DMS79 treated with DMSO at 0.1 percent for 48 hours (cell line): ENCODE results near the gene ATP8A2.

Experiments used
- DNase-seq: peaks from one replicate; lab custom pipeline; 2025; lab: John Stamatoyannopoulos, UW

Gene ATP8A2

DNA sequence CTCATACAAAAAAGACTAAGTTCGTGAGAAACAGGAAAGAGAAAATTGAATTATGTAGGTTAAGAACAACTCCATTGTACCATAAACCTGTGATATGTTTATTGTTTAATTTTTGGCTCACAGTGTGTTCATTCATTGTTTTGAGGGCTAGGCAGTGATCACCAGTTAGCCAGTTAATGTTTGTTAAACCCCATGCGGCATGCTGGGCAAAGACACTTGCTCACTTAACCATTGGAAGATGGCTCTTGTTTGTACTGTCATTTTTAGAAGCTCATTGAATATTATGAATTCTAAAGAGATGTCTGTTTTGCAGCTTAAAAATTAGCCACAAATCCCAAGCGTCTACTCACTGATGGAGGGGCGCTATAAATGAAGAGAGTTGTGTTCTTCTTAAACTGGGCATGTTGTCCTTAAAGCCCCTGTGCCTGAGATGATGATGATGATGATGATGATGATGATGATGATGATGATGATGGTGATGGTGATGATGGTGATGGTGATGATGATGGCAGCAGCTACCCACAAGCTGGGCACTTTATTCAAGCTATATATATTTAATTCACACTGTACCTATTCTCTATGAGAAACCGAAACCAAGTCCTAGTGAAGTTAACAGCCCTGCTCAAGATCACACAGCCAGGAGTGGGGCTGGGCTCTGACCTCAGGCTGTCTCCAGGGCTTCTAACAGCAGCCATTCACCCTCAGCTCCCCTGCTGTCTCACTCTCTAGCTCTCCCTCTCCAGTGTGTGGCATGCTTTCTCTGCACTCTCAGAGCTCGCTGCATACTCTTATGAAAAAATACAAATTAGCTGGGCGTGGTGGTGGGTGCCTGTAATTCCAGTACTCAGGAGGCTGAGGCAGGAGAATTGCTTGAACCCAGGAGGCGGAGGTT, 510.9 kb downstream of the ATP8A2 start:
- peak; percentile 83 for DNase-seq

- no peak for DNase-seq
Measured at GRCh38 chr13:25885418-25885817, 513.6 kb downstream of the ATP8A2 start.

DNA sequence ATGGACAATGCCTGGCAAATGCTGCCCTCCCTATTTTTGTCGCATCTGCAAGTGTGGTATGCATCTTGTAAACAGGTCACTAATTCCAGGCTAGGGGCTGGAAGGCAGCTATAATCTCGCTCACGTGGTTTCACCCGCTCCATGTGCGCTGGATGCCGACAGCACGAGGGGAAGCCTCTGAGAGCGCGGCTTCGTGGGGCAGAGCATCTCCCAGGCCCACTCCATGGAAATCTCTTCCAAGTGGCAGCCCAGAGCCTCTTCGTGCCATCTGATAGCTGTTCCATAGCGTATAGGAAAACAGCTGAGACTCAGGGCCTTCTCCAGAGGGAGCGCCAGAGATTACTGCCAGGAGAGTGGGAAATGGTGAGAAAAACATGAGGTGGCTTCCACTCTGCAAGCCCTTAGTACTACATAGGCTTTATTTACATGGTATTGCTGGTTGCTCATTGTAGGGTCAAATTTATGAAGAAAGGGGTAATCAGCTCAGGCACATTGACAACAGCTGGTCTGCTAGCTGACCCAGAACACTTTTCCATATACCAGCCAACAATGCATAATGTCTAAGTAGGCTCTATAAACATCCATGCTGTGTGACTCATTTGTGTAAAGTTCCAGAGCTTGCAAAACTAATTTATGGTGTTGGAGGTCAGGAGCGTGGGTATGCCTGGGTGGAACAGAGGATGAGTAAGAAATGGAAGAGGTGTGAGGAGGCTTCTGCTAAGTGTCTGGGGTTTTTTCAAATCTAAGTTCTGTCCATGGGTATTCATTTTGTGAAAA, 514.9 kb downstream of the ATP8A2 start:
- DNase-seq, result no peak

DNA sequence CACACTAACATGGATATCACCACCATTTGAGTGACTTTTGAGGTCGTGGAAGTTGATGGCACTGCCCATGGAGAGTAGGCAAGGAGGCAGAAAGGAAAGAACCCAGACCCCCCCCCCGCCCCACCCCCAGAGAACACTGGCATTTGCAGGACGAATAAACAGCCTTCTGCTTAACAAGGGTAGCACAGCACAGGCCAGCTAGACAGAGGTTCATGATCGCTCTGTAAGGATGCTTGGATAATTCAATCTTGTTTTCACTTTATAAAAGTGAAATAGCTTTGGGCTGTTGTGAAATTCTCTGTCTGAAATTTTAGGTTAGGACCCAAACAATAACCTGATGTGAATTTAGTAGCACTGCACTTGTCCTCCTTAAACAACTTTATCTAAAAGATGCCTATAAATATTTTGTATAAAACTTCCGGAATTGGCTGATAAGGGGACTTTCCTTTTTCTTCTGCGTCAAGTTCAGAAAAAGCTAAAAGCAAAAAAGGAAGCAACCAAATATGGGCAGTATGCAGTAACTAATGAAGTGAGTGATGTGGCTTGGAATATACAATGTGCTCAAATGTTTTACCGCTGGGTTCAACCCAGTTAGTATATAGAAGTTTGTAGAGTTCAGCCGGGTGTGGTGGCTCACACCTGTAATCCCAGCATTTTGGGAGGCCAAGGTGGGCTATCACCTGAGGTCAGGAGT, 516.3 kb downstream of the ATP8A2 start:
- no peak for DNase-seq

DNA sequence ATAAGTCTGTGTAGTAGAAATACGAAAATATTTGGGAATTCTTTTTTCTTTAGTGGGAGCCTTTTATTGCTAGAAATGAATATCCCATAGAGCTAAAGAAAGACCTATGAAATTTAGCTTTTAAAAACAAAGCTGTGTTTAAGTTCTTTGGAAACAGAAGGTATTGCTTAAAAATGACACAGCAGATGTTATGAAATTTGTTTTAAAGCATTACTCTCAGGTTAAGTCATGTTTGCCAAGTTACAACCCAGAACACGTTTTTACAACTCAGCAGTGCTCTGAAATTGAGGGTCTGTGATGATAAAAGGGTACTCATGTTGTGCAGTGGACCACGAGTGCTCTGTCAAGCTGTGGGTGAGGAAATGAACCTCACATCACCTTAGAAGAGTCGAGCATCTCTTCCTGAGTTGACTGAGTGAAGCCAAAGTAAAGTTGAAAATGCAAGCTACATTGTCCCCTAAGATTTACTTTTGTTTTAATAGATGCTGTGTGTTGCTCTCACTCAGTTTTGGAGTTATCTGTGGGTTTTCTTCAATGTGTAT, 519.0 kb downstream of the ATP8A2 start:
- DNase-seq, result peak; percentile 5

- DNase-seq, result no peak
Measured at GRCh38 chr13:25898991-25899390, 527.2 kb downstream of the ATP8A2 start.

DNA sequence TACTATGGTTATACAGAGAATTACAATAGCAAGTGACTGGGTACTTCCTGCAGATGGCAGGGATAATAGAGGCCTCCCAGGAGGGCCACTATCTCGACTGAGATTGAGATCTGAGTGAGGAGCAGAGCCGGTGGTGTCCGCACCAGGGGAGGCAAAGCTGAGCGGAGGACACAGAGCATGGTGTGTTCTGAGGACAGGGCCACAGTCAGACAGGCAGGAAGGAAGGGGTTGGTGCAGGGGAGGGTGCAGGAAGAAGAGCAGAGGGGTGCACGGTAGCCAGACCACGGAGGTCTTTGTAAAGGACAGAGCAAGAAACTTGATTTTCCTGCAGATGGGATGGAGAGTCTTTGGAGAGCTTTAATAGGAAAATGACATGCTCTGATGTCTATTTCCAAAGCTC, 527.7 kb downstream of the ATP8A2 start:
- DNase-seq, result no peak

DNA sequence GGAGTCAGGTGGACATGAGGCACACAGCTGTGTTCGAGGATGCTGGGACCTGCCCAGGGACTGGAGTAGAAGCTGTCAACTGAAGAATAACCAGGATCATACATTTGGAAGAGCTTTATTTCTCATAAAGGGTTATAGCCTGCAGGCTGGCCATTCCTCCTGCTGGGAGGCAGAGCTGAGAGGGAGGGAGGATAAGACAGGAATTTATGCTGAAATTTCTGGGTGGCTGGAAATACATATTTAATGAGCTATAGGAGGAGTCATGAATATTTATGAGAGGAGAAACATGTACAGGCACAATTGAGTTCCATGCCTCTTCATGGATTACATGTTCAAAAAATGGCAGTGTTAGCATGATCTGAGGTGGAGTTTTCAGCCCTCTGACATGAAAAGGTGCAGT, 528.2 kb downstream of the ATP8A2 start:
- DNase-seq, result no peak

- DNase-seq, result no peak
Measured at GRCh38 chr13:25901460-25902376, 529.9 kb downstream of the ATP8A2 start.

GRCh38 chr13:25902455-25902854, 530.7 kb downstream of the ATP8A2 start:
- DNase-seq, result no peak

DNA sequence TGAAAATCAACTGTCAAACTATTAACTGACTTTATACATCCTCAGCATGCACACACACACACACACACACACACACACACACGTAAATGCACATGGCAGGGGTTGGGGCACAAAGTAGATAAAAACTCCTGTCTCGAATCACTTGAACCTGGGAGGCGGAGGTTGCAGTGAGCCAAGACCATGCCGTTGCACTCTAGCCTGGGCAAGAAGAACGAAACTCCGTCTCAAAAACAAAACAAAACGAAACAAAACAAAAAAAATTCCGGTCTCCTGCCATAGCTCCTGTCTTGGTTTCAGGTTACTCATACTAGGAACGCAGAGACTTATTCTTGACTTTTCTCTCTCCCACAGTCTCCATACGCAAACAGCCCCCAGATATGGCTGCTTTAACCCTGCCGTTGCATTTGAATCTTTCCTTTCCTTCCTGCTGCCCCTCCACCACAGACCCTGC, 531.1 kb downstream of the ATP8A2 start:
- no peak for DNase-seq

GRCh38 chr13:25904830-25905229, 533.1 kb downstream of the ATP8A2 start:
- no peak for DNase-seq

- no peak for DNase-seq
Measured at GRCh38 chr13:25905611-25906010, 533.8 kb downstream of the ATP8A2 start.

DNA sequence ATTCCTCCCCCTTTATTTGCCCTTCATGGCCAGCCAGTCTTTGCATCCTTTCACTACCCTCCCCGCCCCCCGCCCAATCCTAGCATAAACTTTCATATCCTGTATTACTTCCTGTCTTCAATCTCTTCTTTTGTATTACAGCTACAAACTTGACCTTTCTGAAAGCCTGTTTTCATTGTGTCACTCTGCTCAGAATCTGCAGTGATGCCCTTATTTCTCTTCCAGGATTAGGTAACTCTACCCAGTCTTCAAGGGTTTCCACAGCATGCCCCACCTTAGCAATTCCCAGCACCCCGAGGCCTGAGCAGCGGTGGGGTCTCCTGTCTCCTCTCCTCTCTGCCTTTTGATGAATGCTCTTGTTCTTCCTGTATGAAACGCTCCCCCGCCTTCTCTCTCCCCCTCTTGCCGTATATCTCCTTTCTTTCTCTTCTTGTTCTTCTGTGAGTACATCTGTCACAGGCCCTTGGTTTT, 534.5 kb downstream of the ATP8A2 start:
- DNase-seq, result no peak

DNA sequence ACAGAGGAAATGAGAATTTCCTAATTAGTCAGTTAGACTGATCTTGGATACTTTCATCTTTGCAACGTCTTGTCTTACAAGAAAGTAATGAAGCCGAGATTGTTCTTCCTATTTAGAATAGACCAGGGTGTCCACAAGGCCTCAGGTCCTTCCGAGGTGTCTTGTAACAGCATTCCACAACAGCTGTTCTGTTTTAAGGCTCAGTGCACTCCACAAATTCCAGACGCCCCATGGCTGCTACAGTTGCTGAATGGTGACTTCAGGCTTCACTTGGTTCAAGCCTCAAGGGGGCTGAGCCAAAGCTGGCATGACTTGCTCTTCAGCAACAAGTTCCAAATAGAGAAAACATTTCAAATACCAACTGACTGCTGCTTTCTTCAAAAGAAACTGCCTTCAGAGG, 536.6 kb downstream of the ATP8A2 start:
- no peak for DNase-seq

DNA sequence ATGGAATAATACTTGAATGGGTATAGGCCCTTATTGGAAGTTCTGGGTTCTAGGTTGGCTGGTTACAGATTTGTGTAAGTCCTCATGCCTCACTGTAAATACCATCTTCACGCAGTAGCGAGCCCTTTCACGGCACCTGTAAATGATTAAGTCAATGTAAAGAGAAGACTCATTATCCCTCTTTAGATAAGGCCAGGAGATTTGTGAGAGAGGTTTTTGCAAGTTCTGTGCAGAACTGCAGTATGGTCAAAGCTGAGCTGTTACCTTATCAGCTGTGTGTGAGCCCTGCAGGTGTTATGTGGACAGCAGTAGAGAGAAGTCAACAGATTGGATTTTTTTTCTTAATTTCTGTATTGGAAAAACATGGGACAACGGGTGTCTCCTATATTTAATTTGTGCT, 538.5 kb downstream of the ATP8A2 start:
- no peak for DNase-seq

DNA sequence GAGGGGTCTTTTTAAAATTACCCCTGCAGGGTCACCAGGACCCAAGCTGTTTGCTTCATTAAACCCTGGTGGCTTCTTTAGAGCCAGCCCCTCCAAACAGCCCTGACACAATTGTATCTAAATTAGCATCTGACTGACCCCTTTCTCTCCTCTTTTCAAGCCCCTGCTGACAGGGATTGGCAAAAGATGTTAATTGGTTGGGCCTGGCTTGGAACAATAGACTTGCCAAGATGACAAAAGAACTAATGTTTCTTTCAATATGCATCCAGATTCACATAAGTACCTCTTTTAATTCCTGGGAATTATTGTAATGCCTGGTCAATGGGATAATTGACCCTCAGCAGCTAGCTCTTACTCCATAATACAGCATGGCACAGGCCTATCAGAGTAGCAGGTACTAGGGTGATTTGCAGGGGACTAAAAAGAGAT, 539.2 kb downstream of the ATP8A2 start:
- no peak for DNase-seq

DNA sequence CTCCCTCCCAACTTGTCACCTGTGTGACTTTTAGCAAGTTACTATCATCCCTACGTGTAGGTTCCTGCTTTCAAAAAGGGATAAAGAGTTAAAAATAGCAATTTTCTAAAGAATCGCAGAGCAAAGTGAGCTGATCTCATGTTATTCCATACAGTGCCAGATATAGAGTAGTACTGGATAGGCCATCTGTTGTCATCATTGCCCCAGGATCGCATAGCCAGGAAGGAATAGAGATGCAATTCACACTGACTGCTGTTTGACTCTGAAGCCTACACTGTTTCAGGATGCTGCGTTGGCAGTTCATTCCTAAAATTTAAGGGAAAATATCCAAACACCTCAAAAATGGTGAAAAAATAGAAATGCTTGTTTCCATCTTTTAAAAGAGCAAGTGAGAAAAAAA, 541.2 kb downstream of the ATP8A2 start:
- DNase-seq, result no peak

- DNase-seq, result no peak
Measured at GRCh38 chr13:25915840-25916518, 544.2 kb downstream of the ATP8A2 start.

DNA sequence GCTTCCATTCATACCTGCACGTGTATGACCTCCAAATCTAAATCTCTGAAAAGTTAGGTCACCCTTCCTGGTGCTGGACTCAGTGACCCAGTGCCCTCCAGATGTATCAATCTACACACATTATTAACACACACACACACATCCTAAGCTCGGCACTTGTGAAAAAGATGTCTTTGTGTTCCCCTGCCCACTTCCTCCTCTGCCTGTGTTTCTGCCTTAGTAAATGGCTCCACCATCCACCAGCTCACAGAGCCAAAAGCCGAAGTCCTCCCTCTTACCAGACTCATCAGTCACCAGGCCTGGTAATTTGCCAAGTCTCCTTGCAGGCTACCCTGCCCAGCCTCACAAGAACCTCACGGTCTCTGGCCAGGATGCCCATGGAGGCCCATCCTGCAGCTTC, 548.5 kb downstream of the ATP8A2 start:
- DNase-seq, result no peak
